PC-3 (cell line): ENCODE measurements around the gene RNF217. TPM values are rescaled to one million over a fixed set of nuclear protein-coding genes. Genes with fewer than 3 reads are reported as not detected.

ENCODE experiments used
- ATAC-seq: fragments of 200-7000 bp; cut with Tn5 transposase; 2 replicates; pipeline ENCODE4 v1.9.1; 2020; ENCODE audit warnings: mild to moderate bottlenecking, moderate library complexity
- BruUV-seq: library from RNA; stranded (reverse); fragments of 400-500 nt; replicated peaks from 2 replicates; lab custom pipeline; 2021; lab: Mats Ljungman, UMichigan
- CTCF ChIA-PET: fragments of 300-600 bp; sonication (Branson Sonifier 250); formaldehyde crosslinking; loops from one replicate; lab custom pipeline; 2022; ENCODE audit warnings: antibody characterized with exemption; lab: Charles Lee
- POLR2A ChIA-PET: fragments of 300-600 bp; sonication (Branson Sonifier 250); formaldehyde crosslinking; loops from one replicate; lab custom pipeline; 2022; ENCODE audit warnings: antibody characterized with exemption; ENCODE audit not compliant: unreplicated experiment; lab: Charles Lee
- DNase-seq: peaks from one replicate; pipeline ENCODE4 v3.0.0-alpha.2; 2015
- H2AFZ ChIP-seq: fragments of 300-600 bp; sonication (generic); 2 replicates; pipeline ENCODE4 v1.6.0; 2016; ENCODE audit warnings: antibody characterized with exemption, low read length
- H3F3A ChIP-seq: fragments of 300-600 bp; sonication (generic); one replicate; pipeline ENCODE4 v1.6.0; 2017; ENCODE audit warnings: antibody characterized with exemption, low read length, control low read depth, mild to moderate bottlenecking; ENCODE audit not compliant: unreplicated experiment
- H3K27ac ChIP-seq: fragments of 300-600 bp; sonication (generic); 2 replicates; pipeline ENCODE4 v1.5.1; 2016; ENCODE audit warnings: mild to moderate bottlenecking, low read length
- H3K27me3 ChIP-seq: fragments of 300-600 bp; sonication (generic); 2 replicates; pipeline ENCODE4 v1.6.1; 2016; ENCODE audit warnings: low read length, mixed read lengths
- H3K36me3 ChIP-seq: fragments of 300-600 bp; sonication (generic); 2 replicates; pipeline ENCODE4 v1.6.1; 2016; ENCODE audit warnings: low read depth, mixed run types, low read length, mixed read lengths
- H3K4me1 ChIP-seq: fragments of 300-600 bp; sonication (generic); 2 replicates; pipeline ENCODE4 v1.5.1; 2016; ENCODE audit warnings: low read length; ENCODE audit not compliant: insufficient read depth
- H3K4me2 ChIP-seq: fragments of 300-600 bp; sonication (generic); 2 replicates; pipeline ENCODE4 v1.6.0; 2016; ENCODE audit warnings: low read length
- H3K4me3 ChIP-seq: fragments of 300-600 bp; sonication (generic); 2 replicates; pipeline ENCODE4 v1.5.1; 2016; ENCODE audit warnings: mild to moderate bottlenecking, low read length, mixed read lengths
- H3K79me2 ChIP-seq: fragments of 300-600 bp; sonication (generic); 2 replicates; pipeline ENCODE4 v1.6.1; 2017; ENCODE audit warnings: low read length, mixed read lengths
- H3K9ac ChIP-seq: fragments of 300-600 bp; sonication (generic); 2 replicates; pipeline ENCODE4 v1.6.0; 2016; ENCODE audit warnings: mild to moderate bottlenecking, low read length
- H3K9me2 ChIP-seq: fragments of 300-600 bp; sonication (generic); replicated peaks from 2 replicates; pipeline ENCODE4 v1.6.1; 2016; ENCODE audit warnings: mixed run types, low read length, mixed read lengths
- H3K9me3 ChIP-seq: fragments of 300-600 bp; sonication (generic); 2 replicates; pipeline ENCODE4 v1.6.1; 2016; ENCODE audit warnings: low read length, mixed read lengths
- H4K20me1 ChIP-seq: fragments of 300-600 bp; sonication (generic); 2 replicates; pipeline ENCODE4 v1.6.1; 2016; ENCODE audit warnings: low read length, mixed read lengths
- EZH2 ChIP-seq: fragments of 300-600 bp; sonication (generic); IDR thresholded peaks from one replicate; pipeline ENCODE4 v1.6.1; 2017; ENCODE audit warnings: antibody characterized with exemption, mild to moderate bottlenecking, low read length; ENCODE audit not compliant: unreplicated experiment
- EZH2phosphoT487 ChIP-seq: fragments of 300-600 bp; sonication (generic); IDR thresholded peaks from 2 replicates; pipeline ENCODE4 v1.6.1; 2018; ENCODE audit warnings: mild to moderate bottlenecking, antibody characterized with exemption, low read length, borderline replicate concordance
- intact Hi-C: fragments of 100-400 bp; cut with micrococcal nuclease; formaldehyde crosslinking; loops from 2 replicates; pipeline ENCODE4 v1.9.0; 2023
- total RNA-seq: library from RNA; depleted of rRNA; stranded (reverse); fragments of >200 nt; gene quantifications from 2 replicates; pipeline ENCODE4 v1.2.3, GENCODE V29; 2014
- TF ChIP-seq, protein P1 (sequence below): fragments of 300-600 bp; sonication (generic); conservative IDR thresholded peaks from 2 replicates; pipeline ENCODE4 v1.5.1; 2017; ENCODE audit warnings: antibody characterized with exemption, low read depth, mild to moderate bottlenecking, low read length

Gene RNF217
- total RNA-seq, 1 experiment from 2014 or later, result 7.7 TPM

- CTCF ChIA-PET, result no interaction called here
- no peak for TF ChIP-seq EZH2phosphoT487
- TF ChIP-seq, protein P1, sequence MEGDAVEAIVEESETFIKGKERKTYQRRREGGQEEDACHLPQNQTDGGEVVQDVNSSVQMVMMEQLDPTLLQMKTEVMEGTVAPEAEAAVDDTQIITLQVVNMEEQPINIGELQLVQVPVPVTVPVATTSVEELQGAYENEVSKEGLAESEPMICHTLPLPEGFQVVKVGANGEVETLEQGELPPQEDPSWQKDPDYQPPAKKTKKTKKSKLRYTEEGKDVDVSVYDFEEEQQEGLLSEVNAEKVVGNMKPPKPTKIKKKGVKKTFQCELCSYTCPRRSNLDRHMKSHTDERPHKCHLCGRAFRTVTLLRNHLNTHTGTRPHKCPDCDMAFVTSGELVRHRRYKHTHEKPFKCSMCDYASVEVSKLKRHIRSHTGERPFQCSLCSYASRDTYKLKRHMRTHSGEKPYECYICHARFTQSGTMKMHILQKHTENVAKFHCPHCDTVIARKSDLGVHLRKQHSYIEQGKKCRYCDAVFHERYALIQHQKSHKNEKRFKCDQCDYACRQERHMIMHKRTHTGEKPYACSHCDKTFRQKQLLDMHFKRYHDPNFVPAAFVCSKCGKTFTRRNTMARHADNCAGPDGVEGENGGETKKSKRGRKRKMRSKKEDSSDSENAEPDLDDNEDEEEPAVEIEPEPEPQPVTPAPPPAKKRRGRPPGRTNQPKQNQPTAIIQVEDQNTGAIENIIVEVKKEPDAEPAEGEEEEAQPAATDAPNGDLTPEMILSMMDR, result no peak
- TF ChIP-seq EZH2, result no peak
- POLR2A ChIA-PET, result no interaction called here
Observed at GRCh38 chr6:125098253-125098652, 136.0 kb downstream of the RNF217 start.

DNA sequence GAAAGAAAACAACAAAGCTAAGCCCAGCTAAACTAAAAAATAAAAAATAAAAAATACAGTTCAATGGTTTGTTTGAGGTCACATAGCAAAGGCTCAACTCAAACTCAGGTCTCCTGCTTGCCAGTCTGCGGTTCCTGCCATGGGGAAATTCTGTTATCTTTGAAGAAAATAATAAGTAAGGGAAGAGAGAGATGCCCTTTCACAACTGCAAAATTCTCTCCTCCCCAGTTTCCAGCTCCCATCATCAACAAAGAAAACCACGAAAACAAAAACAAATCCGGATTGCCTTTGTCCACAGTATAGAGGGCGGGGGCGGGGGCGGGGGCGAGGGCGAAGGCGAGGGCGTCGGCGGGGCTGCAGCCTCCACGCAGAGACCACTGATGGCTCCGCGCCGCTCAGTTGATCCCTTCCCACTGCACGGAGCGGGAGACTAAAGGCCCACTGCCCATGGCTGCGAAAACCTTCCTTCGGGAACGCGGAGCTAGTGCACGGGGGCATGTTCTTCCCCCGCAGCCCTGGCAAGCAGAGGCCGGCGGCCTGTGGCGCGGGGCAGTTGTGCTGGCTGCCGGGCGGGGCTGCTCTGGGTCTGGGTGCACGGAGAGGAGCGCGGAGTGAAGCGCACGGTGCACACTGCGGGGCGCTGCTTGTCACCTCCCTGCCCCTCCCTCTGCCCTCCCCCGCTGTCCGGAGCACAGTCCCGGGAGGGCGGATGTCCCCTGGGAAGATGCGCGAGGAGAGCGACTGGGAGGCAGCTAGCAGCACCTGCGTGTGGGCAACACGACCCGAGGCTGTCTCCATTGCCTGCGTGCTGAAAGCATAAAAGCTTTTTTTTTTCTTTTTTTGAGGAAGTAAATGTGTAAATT lies 137.2 kb downstream of the RNF217 start:
- Histone ChIP-seq H3K79me2 (no peaks in the 10 kb centered on the region), H3K27ac (no peak overlapping the region), H3K4me2 (peak overlapping the region; percentile 84), H3K4me3 (peak overlapping the region; percentile 70), H3K9ac (no peak overlapping the region), H3K27me3 (no peaks in the 10 kb centered on the region), H3K9me3 (no peaks in the 10 kb centered on the region), H3F3A (no peaks in the 10 kb centered on the region), H3K4me1 (peaks cover 22% of the 10 kb centered on the region), H2AFZ (peak overlapping the region; percentile 81), H4K20me1 (no peaks in the 10 kb centered on the region), H3K36me3 (no peaks in the 10 kb centered on the region), H3K9me2 (no peaks in the 10 kb centered on the region)
- POLR2A ChIA-PET, result no interaction called here
- DNase-seq (peak; percentile 60), ATAC-seq (peak; percentile 88)
- CTCF ChIA-PET, result no interaction called here
- TF ChIP-seq EZH2phosphoT487, result no peak
- TF ChIP-seq EZH2, result no peak
- TF ChIP-seq, protein P1, result no peak; the same call in 1 of the 2 replicates
- intact Hi-C loops, result no loop called here
- no TSS peak for BruUV-seq

More at GRCh38 chr6:125098253-125098652, 136.0 kb downstream of the RNF217 start:
- no peak overlapping the region for H3K27ac ChIP-seq
- H3F3A ChIP-seq, result no peaks in the 10 kb centered on the region
- H3K9me2 ChIP-seq, result no peaks in the 10 kb centered on the region
- no peak overlapping the region for H3K4me2 ChIP-seq
- H3K9me3 ChIP-seq, result no peaks in the 10 kb centered on the region
- DNase-seq, result no peak
- ATAC-seq, result no peak
- H4K20me1 ChIP-seq, result no peaks in the 10 kb centered on the region
- H3K27me3 ChIP-seq, result no peaks in the 10 kb centered on the region
- H3K4me1 ChIP-seq, result peaks cover 20% of the 10 kb centered on the region
- no peak overlapping the region for H3K4me3 ChIP-seq
- no peak overlapping the region for H3K9ac ChIP-seq
- no peaks in the 10 kb centered on the region for H3K36me3 ChIP-seq
- no TSS peak for BruUV-seq
- no peaks in the 10 kb centered on the region for H3K79me2 ChIP-seq
- no peak overlapping the region for H2AFZ ChIP-seq
- intact Hi-C loops, result no loop called here

DNA sequence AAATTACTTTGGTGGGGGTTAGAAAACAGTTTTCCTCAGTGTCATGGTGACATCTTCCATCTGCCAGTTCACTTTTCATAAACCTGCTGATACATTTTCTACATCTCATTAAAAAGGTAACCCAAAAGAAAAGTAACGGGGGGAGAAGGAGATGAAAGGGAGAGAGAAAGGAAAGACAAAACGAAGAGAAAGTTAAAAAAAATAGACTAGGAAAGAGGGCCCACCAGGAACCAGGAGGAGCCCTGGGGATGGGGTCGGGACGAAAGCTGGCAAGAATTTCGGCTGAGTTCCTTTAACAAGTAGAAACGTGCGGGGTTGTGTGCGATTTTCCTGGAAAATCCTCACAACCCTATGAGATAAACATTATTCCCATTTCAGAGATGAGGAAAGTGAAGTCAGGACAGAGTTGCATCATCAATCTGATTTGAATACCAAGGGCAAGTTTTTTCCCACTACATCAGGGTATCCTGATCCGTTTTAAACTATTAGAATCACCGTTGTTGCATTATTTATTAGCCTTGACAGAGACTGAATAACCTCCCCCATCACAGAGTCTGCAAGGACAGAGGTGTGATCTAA lies 137.9 kb downstream of the RNF217 start:
- H3K27ac ChIP-seq, result no peak overlapping the region
- no peaks in the 10 kb centered on the region for H3K27me3 ChIP-seq
- no peaks in the 10 kb centered on the region for H3K79me2 ChIP-seq
- no peaks in the 10 kb centered on the region for H3F3A ChIP-seq
- DNase-seq (no peak), ATAC-seq (no peak)
- peak overlapping the region; percentile 70 for H3K4me3 ChIP-seq
- no peak overlapping the region for H3K9ac ChIP-seq
- no peaks in the 10 kb centered on the region for H3K9me3 ChIP-seq
- H3K4me1 ChIP-seq, result peaks cover 18% of the 10 kb centered on the region
- H3K36me3 ChIP-seq, result no peaks in the 10 kb centered on the region
- H3K4me2 ChIP-seq, result peak overlapping the region; percentile 84
- H4K20me1 ChIP-seq, result no peaks in the 10 kb centered on the region
- no peaks in the 10 kb centered on the region for H3K9me2 ChIP-seq
- H2AFZ ChIP-seq, result peak overlapping the region; percentile 81
- CTCF ChIA-PET, result no interaction called here
- TF ChIP-seq EZH2, result no peak
- TF ChIP-seq, protein P1, result no peak
- TF ChIP-seq EZH2phosphoT487, result no peak
- intact Hi-C loops, result no loop called here
- no TSS peak for BruUV-seq
- POLR2A ChIA-PET, result no interaction called here
